Right lobe of liver (tissue), 6 donors: ENCODE results near the gene ABCA3. TPM values are rescaled to one million over a fixed set of nuclear protein-coding genes. Genes with fewer than 3 reads are reported as not detected.

Experiments
- ATAC-seq, 4 donors: fragments of 200-7000 bp; cut with Tn5 transposase; one replicate each; pipeline ENCODE4 v1.9.1; 2020; ENCODE audit warnings: mild to moderate bottlenecking in 4 of 4, moderate library complexity in 4 of 4
- DNase-seq, 3 donors: peaks; one replicate each; pipeline ENCODE4 v3.0.0-alpha.2; 2020
- H3K27ac ChIP-seq, 3 donors: fragments of 200-600 bp; one replicate each; pipeline ENCODE4 v1.8.0; 2022
- H3K27me3 ChIP-seq, 2 donors: fragments of 200-600 bp; one replicate each; pipeline ENCODE4 v1.8.0; 2022
- H3K36me3 ChIP-seq, 4 donors: fragments of 200-600 bp; sonication (generic) in 1 of 4; one replicate each; pipeline versions ENCODE4 v1.5.1 to v1.8.0; 2017 to 2022; ENCODE audit warnings: control low read depth in 1 of 4
- H3K4me1 ChIP-seq, 4 donors: fragments of 200-600 bp; sonication (generic) in 1 of 4; one replicate each; pipeline versions ENCODE4 v1.5.1 to v1.8.0; 2017 to 2022; ENCODE audit warnings: control low read depth in 1 of 4
- H3K4me3 ChIP-seq, 3 donors: fragments of 200-600 bp; one replicate each; pipeline ENCODE4 v1.8.0; 2022
- H3K9me3 ChIP-seq, 4 donors: fragments of 200-600 bp; sonication (generic) in 1 of 4; one replicate each; pipeline versions ENCODE4 v1.5.1 to v1.8.0; 2017 to 2022; ENCODE audit warnings: control low read depth in 1 of 4
- CTCF ChIP-seq, 4 donors: fragments of 200-600 bp in 3 of 4; fragments of 450-650 bp in 1 of 4; IDR thresholded peaks; one replicate each; pipeline versions ENCODE4 v1.5.1 to v1.8.0; 2016 to 2022; ENCODE audit warnings: antibody characterized with exemption in 4 of 4, mild to moderate bottlenecking in 2 of 4
- POLR2A ChIP-seq: fragments of 450-650 bp; IDR thresholded peaks from one replicate; pipeline ENCODE4 v1.6.1; 2017; ENCODE audit warnings: antibody characterized with exemption, mild to moderate bottlenecking
- WGBS: methylation state at CpG from one replicate; pipeline ENCODE4 v1.1.6; 2018; ENCODE audit warnings: low coverage, low lambda C conversion rate; ENCODE audit not compliant: insufficient coverage; ENCODE audit errors: missing lambda C conversion rate; 5-methylcytosine and 5-hydroxymethylcytosine counted together
- intact Hi-C, 2 donors: fragments of 100-400 bp; cut with DNase I; formaldehyde crosslinking; loops; one replicate each; pipeline versions ENCODE4 v1.11.2 to v1.14.1; 2022
- total RNA-seq, 6 experiments: library from RNA; depleted of rRNA in 2 of 6; stranded (reverse); fragments of >200 nt in 2 of 6; fragmentation: NEBNext Ultra II Directional in 3 of 6; extraction: Animal tissue kit (Norgen Biotek cat#: 25700) in 3 of 6; gene quantifications; one replicate each; pipeline versions ENCODE4 v1.1.0 to v1.2.4, GENCODE V29; 2016 to 2023
- donor health status: DM: no; HTN: yes; CAD: no.
- donor health status: DM: no; HTN: no; CAD: no.
- donor health status: DM: no; HTN: no; CAD: no.
- donor health status: DM: no; HTN: yes; CAD: no.
- donor health status: DM: no; HTN: yes; CAD: no.

ABCA3 gene
- total RNA-seq, 6 experiments from 2014 or later: 1.2 to 2.9 (median 2.1) TPM

DNA sequence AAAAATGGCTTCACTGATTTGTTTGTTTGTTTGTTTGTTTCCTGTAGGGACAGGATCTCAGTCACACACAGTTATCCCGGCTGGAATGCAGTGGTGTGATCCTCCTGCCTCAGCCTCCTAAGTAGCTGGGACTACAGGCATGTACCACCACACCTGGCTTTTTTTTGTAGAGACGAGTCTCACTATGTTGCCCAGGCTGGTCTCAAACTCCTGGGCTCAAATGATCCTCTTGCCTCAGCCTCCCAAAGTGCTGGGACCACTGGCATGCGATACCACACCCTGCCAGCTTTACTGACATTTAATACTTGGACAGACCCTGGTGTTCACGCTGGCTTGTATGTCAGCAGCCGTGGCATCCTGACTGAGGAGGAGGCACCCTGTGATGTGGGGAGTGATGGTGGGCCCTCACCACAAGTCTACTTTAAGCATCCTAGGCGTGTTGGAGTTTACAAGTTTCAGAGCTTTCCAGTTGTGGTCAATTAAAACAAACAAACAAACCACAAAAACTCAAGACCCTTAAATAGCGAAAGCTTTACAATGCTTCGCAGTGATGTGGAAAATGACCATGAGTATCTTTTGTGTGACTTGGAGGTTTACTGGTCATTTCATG lies 5.1 kb downstream of the ABCA3 start:
- Histone ChIP-seq H3K4me3 (no peak overlapping the region), H3K27ac (no peak overlapping the region), H3K27me3 (no peaks in the 10 kb centered on the region), H3K9me3 (no peaks in the 10 kb centered on the region), H3K4me1 (peaks cover 0 to 10% (median 0%) of the 10 kb centered on the region in 4 donors), H3K36me3 (no peaks in the 10 kb centered on the region)
- intact Hi-C loops: no loop called here
- 71% methylated on average over 8 of the region's 8 CpGs for whole genome bisulfite sequencing
- TF ChIP-seq POLR2A (no peak), CTCF (IDR thresholded peaks at IDR 0.05) (no peak)
- DNase-seq: peak in 1 of 3 donors; percentile 16
- ATAC-seq: no peak

GRCh38 chr16:2333772-2334379 lies 6.7 kb downstream of the ABCA3 start:
- intact Hi-C loops: no loop called here
- no peaks in the 10 kb centered on the region for H3K9me3 ChIP-seq
- 62% methylated on average over 10 of the region's 17 CpGs for WGBS
- peak; percentile 45 to 83 (median 64) for ATAC-seq
- TF ChIP-seq POLR2A: no peak
- TF ChIP-seq CTCF (IDR thresholded peaks at IDR 0.05): no peak
- H3K4me3 ChIP-seq: no peak overlapping the region
- no peaks in the 10 kb centered on the region for H3K36me3 ChIP-seq
- no peaks in the 10 kb centered on the region for H3K4me1 ChIP-seq
- no peaks in the 10 kb centered on the region for H3K27me3 ChIP-seq
- DNase-seq: peak in 1 of 3 donors; percentile 27
- no peak overlapping the region for H3K27ac ChIP-seq

DNA sequence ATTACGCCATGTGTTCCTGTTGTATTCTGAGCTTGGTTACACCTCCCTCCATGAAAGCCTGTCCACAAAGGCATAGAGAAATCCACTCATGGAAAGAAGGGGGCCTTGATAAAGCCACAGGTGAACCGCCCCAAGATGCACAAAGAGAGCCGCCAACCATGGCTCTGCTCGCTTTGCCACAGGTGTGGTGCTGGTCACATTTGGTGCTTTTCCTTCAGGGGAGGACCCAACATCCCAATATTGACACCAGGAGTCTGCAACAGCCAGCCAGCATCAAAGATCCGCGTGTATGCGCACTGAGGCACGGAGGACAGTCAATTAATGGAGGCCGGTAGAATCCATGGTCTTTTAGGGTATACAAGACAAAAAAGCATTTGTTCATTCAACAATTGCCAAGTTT lies 7.3 kb downstream of the ABCA3 start:
- Histone ChIP-seq H3K36me3 (no peaks in the 10 kb centered on the region), H3K27ac (no peak overlapping the region), H3K4me3 (no peak overlapping the region), H3K27me3 (no peaks in the 10 kb centered on the region), H3K9me3 (no peaks in the 10 kb centered on the region), H3K4me1 (no peaks in the 10 kb centered on the region)
- no peak for TF ChIP-seq POLR2A
- no peak for TF ChIP-seq CTCF (IDR thresholded peaks at IDR 0.05)
- DNase-seq (peak in 1 of 3 donors; percentile 28), ATAC-seq (no peak)
- WGBS: 94% methylated on average over 5 of the region's 9 CpGs
- intact Hi-C loops: no loop called here

DNA sequence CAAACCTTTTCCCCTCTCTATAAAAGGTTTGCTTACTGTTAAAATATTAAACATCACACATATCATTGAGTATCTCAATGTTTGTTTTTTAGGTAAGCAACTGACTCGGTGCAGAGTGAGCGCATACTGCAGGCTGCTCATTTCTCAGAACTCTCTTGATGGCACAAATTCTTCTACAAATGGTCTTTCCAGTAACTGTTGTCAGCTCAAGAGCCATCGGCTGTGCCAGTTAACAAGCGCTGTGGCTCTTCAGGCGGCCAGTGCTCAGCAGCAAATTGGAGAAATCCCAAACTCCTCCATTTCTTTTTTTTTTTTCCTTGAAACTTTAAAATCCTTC lies 8.6 kb downstream of the ABCA3 start:
- ATAC-seq: no peak
- whole genome bisulfite sequencing: 77% methylated on average over 5 of the region's 5 CpGs

More for the DNA sequence above, 8.6 kb downstream of the ABCA3 start:
- H3K4me3 ChIP-seq: no peak overlapping the region
- no peaks in the 10 kb centered on the region for H3K9me3 ChIP-seq
- intact Hi-C loops: no loop called here
- no peaks in the 10 kb centered on the region for H3K4me1 ChIP-seq
- H3K27ac ChIP-seq: no peak overlapping the region
- H3K27me3 ChIP-seq: no peaks in the 10 kb centered on the region
- no peak for DNase-seq
- no peaks in the 10 kb centered on the region for H3K36me3 ChIP-seq
- TF ChIP-seq CTCF (IDR thresholded peaks at IDR 0.05) (no peak), POLR2A (no peak)
